Lung microvascular endothelial cell (primary cell): ENCODE data around the gene LMNTD2. TPM values are rescaled to one million over a fixed set of nuclear protein-coding genes. Genes with fewer than 3 reads are reported as not detected.

Experiments used
- DNase-seq, 2 donors: peaks; one replicate each; pipeline versions ENCODE4 v3.0.0 to v3.0.0-alpha.2; 2010; ENCODE audit warnings: low read depth in 2 of 2
- total RNA-seq: library from RNA; depleted of rRNA; stranded (reverse); fragments of >200 nt; gene quantifications from 2 replicates; pipeline ENCODE4 v1.2.1, GENCODE V29; 2014

The LMNTD2 gene, protein sequence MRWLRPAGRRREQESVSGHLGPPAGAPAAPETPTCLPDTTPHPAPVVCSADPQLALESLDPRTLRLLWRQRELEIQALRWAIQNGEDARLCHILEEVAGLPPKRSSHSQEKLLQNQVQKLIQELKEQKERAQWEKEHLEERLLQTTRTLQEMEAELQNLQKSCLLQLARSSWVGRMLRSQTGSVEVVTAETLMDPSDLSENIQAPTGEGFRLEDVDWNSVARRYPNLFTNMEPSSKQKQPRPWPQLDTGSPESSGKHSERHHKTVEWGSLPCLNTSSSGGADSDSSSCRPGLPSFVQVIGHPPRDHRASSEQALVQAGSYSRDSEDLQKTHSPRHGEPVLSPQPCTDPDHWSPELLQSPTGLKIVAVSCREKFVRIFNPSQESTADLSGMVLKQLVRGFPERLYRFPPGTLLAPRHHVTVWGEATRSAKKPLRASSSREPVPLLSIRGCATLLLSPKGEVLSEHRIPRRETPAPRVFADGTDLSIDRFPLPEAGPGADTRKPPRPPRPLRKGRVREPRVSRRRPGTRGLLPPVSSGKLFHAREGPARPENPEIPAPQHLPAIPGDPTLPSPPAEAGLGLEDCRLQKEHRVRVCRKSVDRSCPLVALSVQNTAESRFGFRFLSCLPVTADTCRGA
- 1.1 and 1.4 TPM in 2 replicates for total RNA-seq

- DNase-seq, result peak; percentile 85 to 95
Observed at GRCh38 chr11:560305-561147, at the start of gene LMNTD2, which contains the start of gene RASSF7. Gene LMNTD2 (minus strand): TSS chr11:560738. CDS start chr11:560716, 22 bp downstream. Gene RASSF7 (plus strand): TSS chr11:560970. CDS start chr11:561769, 799 bp downstream.

- DNase-seq, result no peak
Observed at GRCh38 chr11:609341-609811, 48.8 kb upstream of the LMNTD2 start.

DNA sequence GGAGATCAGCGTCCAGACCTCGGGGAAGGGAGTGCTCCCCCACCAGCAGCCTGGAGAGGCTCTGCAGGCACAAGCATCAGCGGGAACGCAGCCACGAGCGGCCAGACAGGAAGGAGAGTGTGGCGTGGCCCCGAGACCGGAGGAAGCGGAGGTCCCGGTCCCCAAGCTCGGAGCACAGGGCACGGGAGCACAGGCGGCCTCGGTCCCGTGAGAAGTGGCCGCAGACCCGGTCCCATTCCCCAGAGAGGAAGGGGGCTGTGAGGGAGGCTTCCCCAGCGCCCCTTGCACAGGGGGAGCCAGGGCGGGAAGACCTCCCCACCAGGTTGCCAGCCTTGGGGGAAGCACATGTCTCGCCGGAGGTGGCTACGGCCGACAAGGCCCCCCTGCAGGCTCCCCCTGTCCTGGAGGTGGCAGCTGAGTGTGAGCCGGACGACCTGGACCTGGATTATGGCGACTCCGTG lies 48.3 kb upstream of the LMNTD2 start:
- peak in 1 of 2 donors; percentile 65 for DNase-seq

GRCh38 chr11:607971-608659 lies 47.6 kb upstream of the LMNTD2 start:
- no peak for DNase-seq

DNA sequence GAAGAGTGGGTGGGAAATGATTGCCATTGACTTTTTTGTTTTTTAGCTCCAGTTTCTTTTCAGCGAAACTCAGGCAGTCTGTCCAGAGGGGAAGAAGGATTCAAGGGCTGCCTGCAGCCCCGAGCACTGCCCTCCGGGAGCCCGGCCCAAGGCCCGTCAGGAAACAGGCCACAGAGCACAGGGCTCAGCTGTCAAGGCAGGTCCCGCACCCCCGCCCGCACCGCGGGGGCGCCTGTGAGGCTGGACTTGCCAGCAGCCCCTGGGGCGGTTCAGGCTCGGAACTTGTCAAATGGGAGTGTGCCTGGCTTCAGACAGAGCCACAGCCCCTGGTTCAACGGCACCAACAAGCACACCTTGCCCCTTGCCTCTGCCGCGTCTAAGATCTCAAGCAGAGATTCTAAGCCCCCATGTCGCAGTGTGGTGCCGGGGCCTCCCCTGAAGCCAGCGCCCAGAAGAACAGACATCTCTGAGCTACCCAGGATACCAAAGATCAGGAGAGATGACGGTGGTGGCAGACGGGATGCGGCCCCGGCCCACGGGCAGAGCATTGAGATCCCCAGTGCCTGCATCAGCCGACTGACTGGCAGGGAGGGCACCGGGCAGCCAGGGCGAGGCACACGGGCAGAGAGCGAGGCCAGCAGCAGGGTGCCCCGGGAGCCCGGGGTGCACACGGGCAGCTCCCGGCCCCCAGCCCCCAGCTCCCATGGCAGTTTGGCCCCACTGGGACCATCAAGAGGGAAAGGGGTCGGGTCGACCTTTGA lies 46.7 kb upstream of the LMNTD2 start:
- no peak for DNase-seq

GRCh38 chr11:606245-606644 lies 45.7 kb upstream of the LMNTD2 start:
- DNase-seq, result peak in 1 of 2 donors; percentile 32

DNA sequence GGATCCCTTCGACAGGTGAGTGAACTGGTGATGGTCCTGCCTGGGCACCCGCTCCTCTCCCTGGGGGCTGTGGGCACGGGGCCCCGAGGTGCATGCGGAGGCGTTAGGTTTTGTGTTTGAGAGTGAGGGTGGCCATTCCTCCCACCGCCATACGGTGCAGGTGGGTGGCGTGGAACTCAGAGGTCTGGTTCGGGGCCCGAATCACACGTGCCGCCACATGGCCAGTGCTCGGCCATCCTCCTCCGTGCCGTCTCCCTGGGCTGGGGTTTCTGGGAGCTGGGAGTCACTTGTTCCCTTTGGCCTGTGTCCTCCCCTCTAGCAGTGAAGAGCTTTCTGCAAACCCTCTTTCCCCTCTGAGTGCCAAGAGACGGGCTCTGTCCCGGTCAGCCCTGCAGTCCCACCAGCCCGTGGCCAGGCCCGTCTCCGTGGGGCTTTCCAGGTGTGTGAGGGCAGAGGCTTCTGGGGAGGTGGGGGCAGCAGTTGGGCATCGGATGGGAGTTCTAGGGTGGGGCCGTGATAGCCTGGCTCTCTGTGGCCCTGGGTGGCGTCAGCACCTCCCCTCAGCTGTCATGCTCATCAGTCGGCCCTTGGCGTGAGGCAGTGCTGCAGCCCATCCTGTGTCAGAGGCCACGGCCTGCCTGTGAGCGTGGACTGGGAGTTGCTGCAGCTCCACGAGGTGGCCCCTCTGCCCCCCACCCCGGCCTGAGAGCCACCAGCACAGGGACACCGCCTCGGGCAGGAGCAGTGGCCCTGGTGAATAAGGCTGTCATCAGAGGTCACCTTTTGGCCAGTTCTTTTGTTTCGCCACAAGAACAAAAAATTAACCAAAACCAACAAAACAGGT lies 45.0 kb upstream of the LMNTD2 start:
- no peak for DNase-seq

DNA sequence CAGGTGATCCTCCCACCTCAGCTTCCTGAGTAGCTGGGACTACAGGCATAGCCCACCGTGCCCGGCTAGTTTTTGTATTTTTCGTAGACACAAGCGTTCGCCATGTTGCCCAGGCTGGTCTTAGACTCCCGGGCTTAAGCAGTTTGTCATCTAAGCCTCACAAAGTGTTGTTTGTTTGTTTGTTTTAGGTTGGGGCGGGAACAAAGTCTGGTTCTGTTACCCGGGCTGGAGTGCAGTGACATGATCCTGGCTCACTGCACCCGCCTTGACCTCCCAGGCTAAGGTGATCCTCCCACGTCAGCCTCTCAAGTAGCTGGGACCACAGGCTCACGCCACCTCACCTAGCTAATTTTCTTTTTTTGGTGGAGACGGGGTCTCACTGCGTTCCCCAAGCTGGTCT lies 42.6 kb upstream of the LMNTD2 start:
- DNase-seq, result no peak

DNA sequence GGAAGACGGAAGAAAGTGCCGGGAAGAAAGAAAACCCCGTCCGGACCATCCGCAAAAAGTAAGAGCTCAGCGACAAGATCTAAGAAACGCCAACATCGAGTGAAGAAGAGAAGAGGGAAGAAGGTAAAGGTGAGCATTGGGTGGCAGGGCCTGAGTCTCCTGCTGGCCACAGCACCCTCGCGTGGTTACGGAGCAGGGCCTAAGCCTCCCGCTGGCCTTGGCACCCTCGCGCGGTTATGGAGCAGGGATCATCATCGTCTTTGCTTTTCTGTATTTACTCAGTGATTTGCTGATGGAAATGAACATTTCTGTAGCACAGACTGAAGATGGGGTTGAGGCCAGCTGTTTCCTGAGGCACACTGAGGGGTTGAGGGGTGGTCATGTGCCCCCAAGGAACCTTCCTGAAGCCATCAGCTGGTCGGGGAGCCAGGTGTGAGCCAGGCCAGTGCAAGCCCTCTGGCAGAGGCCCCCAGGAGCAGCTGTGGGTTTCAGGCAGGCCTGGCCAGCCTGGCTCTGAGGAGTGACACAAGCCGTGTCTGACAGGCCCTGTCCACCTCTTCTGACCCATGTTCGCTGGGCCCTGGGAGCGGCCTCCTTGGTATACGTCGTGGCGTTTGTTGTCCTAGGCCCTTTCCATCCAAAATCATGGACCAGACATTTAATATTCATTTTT lies 41.2 kb upstream of the LMNTD2 start:
- no peak for DNase-seq

DNA sequence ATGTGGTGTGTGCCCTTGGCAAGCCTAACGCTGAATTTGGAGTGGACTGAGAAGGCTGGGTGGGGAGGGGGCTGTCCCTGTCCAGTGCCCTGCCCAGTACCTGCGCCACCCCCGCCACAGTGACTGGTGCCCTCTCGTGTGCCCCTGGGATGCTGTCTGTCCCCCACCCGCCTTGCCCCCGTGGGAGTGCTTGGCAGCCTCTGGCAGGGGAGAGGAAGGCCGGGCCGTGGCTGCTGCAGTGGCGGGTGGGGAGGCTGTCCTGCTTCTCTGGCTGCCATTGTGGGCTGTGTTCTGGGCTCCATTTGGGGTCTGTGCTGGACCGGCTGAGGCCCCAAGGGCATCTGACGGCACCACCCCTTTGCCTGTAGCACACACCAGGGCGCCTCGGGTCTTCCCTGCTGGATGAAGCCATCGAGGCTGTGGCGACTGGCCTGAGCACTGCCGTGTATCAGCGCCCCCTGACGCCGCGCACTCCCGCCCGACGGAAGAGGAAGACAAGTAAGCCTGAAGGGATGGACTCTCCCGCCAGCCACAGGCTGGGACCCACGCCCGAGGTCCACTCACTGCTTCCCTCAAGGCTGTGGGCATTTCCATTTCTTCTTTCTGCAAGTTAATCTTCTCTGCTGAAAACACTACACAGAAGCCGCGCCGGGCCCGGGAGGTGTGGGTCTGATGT lies 37.6 kb upstream of the LMNTD2 start:
- DNase-seq, result no peak

GRCh38 chr11:597166-597725 lies 36.7 kb upstream of the LMNTD2 start:
- no peak for DNase-seq

- no peak for DNase-seq
Observed at GRCh38 chr11:596374-596773, 35.8 kb upstream of the LMNTD2 start.

- no peak for DNase-seq
Observed at GRCh38 chr11:595400-595799, 34.9 kb upstream of the LMNTD2 start.

GRCh38 chr11:593347-593746 lies 32.8 kb upstream of the LMNTD2 start:
- DNase-seq, result no peak

DNA sequence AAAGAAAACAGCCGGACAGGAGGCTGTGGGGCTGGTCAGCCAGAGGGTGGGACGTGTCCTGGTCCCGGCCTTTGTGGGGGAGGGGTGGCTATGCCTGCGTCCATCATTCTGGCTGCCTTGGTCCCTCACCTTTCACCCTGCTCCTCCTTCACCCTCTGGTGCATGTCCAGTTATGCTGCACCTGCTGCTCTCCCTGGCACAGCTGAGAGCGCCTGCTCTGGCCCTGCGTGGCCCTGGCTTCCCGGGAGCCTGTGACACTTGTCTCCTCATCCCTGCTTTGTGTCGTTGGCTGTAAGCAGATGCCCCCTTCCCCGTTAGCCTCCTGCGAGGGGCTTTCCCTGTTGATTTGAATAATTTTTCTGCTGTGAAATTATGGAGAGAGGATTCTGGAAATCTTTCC lies 32.4 kb upstream of the LMNTD2 start:
- DNase-seq, result no peak

DNA sequence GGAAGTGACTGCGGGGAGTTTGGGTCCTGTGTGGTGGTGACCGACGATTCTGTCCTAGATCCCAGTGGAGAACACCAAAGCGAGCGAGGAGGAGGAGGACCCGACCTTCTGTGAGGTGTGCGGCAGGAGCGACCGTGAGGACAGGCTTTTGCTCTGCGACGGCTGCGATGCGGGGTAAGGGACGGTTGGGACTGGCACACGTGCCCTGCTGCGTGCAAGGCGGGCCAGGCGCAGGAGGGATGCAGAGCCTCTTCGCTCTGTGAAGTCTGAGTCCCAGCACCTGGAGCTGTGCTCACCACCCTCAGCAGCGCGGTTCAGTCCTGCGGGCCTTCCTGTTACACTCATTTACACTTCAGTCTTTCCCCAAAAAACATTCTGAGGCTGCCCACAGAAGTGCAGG lies 32.0 kb upstream of the LMNTD2 start:
- no peak for DNase-seq

DNA sequence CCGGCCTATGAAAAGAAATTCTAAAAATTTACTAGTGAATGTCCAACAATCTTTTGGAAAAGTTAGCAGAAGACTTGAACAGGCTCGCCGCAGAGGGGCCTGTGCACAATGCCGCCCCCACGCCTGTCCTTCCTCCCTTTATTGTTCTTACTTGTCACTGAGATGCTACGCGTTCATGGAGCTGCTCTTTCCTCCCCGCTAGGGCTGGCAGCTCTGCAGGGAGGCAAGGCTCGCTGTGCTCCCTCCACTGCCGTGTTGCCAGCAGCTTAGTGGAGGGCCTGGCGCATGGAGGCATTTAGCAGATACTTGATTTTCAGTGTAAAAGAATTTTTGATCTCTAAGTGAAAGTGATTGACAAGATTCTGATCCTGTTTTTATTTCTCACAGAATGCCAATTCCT lies 30.5 kb upstream of the LMNTD2 start:
- no peak for DNase-seq

- no peak for DNase-seq
Observed at GRCh38 chr11:589798-590197, 29.3 kb upstream of the LMNTD2 start.
